Activated naive CD4-positive, alpha-beta T cell treated with anti-CD3 and anti-CD28 coated beads, Interleukin-2, amount 50 U/mL, for 16 hours (primary cell): ENCODE measurements around the gene LILRB3.
"Not testable (repeated sequence)": the region's sequence is repeated elsewhere in the genome, so short reads cannot be mapped to it uniquely, and the experiment has no call there.

Experiments
- DNase-seq: peaks from one replicate; pipeline ENCODE4 v3.0.0-alpha.2; 2020

LILRB3 gene

GRCh38 chr19:54209058-54209810 is 13.6 kb downstream of the LILRB3 start:
- DNase-seq, result peak; percentile 22

- DNase-seq, result no peak
These were observed 14.1 kb downstream of the LILRB3 start for GRCh38 chr19:54208784-54209057.

GRCh38 chr19:54207983-54208783 is 14.6 kb downstream of the LILRB3 start:
- peak; percentile 29 for DNase-seq

- DNase-seq, result no peak
These were observed 15.2 kb downstream of the LILRB3 start for GRCh38 chr19:54207676-54207982.

- not testable (repeated sequence) for DNase-seq
These were observed 15.6 kb downstream of the LILRB3 start for GRCh38 chr19:54207193-54207592.

- no peak for DNase-seq
These were observed 16.0 kb downstream of the LILRB3 start for GRCh38 chr19:54206831-54207177.

- no peak for DNase-seq
These were observed 16.6 kb downstream of the LILRB3 start for GRCh38 chr19:54206030-54206830.

GRCh38 chr19:54204767-54205468 is 17.9 kb downstream of the LILRB3 start:
- no peak for DNase-seq

GRCh38 chr19:54203151-54203611 is 19.6 kb downstream of the LILRB3 start:
- DNase-seq, result no peak

GRCh38 chr19:54201980-54202379 is 20.8 kb downstream of the LILRB3 start:
- DNase-seq, result no peak

- no peak for DNase-seq
These were observed 21.6 kb downstream of the LILRB3 start for GRCh38 chr19:54201172-54201701.

- no peak for DNase-seq
These were observed 23.4 kb downstream of the LILRB3 start for GRCh38 chr19:54199401-54199800.

GRCh38 chr19:54197121-54197520 is 25.7 kb downstream of the LILRB3 start:
- no peak for DNase-seq

GRCh38 chr19:54196536-54196935 is 26.3 kb downstream of the LILRB3 start:
- DNase-seq, result no peak

GRCh38 chr19:54194463-54194862 is 28.3 kb downstream of the LILRB3 start:
- DNase-seq, result not testable (repeated sequence)

GRCh38 chr19:54193011-54193410 is 29.8 kb downstream of the LILRB3 start:
- no peak for DNase-seq

- no peak for DNase-seq
These were observed 30.9 kb downstream of the LILRB3 start for GRCh38 chr19:54191811-54192453.

GRCh38 chr19:54191011-54191810 is 31.6 kb downstream of the LILRB3 start, which contains the start of gene TSEN34:
Gene TSEN34 (plus strand): TSS chr19:54191308. CDS start chr19:54191365, 57 bp downstream.
- DNase-seq, result peak; percentile 89

GRCh38 chr19:54190503-54191010 is 32.2 kb downstream of the LILRB3 start:
- DNase-seq, result peak; percentile 100

GRCh38 chr19:54189735-54190502 is 32.9 kb downstream of the LILRB3 start:
- peak; percentile 100 for DNase-seq
